Esophagus squamous epithelium (tissue), 5 donors: Measurements from ENCODE around the gene UBASH3A. TPM values are rescaled to one million over a fixed set of nuclear protein-coding genes. Genes with fewer than 3 reads are reported as not detected.

Experiments used
- DNase-seq: peaks from one replicate; lab custom pipeline; 2025; lab: John Stamatoyannopoulos, UW
- H3K27ac ChIP-seq, 4 donors: fragments of 200-600 bp; sonication (generic); one replicate each; pipeline ENCODE4 v1.5.1; 2016 to 2019; ENCODE audit warnings: mild to moderate bottlenecking in 1 of 4
- H3K27me3 ChIP-seq, 4 donors: fragments of 200-600 bp; sonication (generic); 1 replicate in 3 of 4; 2 replicates in 1 of 4; pipeline versions ENCODE4 v1.5.1 to v1.6.0; 2017 to 2021; ENCODE audit warnings: antibody characterized with exemption in 1 of 4
- H3K36me3 ChIP-seq, 3 donors: fragments of 200-600 bp; sonication (generic); one replicate each; pipeline ENCODE4 v1.5.1; 2016 to 2019
- H3K4me1 ChIP-seq, 3 donors: fragments of 200-600 bp; sonication (generic); one replicate each; pipeline ENCODE4 v1.5.1; 2017 to 2019
- H3K4me3 ChIP-seq, 4 donors: fragments of 200-600 bp; sonication (generic); 1 replicate in 3 of 4; 2 replicates in 1 of 4; pipeline ENCODE4 v1.5.1; 2016 to 2019; ENCODE audit warnings: mild to moderate bottlenecking in 2 of 4, moderate library complexity in 1 of 4
- H3K9me3 ChIP-seq, 3 donors: fragments of 200-600 bp; sonication (generic); one replicate each; pipeline ENCODE4 v1.5.1; 2016 to 2019
- CTCF ChIP-seq, 6 experiments: fragments of 450-650 bp in 4 of 6; fragments of 200-600 bp in 2 of 6; sonication (generic) in 2 of 6; IDR thresholded peaks; one replicate each; pipeline ENCODE4 v1.5.1; 2016 to 2019; ENCODE audit warnings: antibody characterized with exemption in 6 of 6, mild to moderate bottlenecking in 4 of 6, moderate library complexity in 4 of 6
- POLR2A ChIP-seq, 4 donors: fragments of 450-650 bp; IDR thresholded peaks; one replicate each; pipeline ENCODE4 v1.6.1; 2017; ENCODE audit warnings: antibody characterized with exemption in 4 of 4, mild to moderate bottlenecking in 4 of 4, moderate library complexity in 3 of 4
- WGBS, 2 donors: methylation state at CpG; one replicate each; pipeline ENCODE4 v1.1.5; 2018; 5-methylcytosine and 5-hydroxymethylcytosine counted together
- intact Hi-C: fragments of 100-400 bp; cut with DNase I; formaldehyde crosslinking; loops from one replicate; pipeline ENCODE4 v1.15.0; 2022
- total RNA-seq, 4 donors: library from RNA; depleted of rRNA; stranded (reverse); fragments of >200 nt; gene quantifications; one replicate each; pipeline ENCODE4 v1.1.0, GENCODE V29; 2016
- donor health status: DM: yes; HTN: yes; CAD: no.

UBASH3A gene
- total RNA-seq, 4 donors from 2014 or later, result 0.57 to 1.9 (median 0.73) TPM

GRCh38 chr21:42367367-42368165 is 36.1 kb upstream of the UBASH3A start:
- Histone ChIP-seq H3K4me3 (no peak overlapping the region), H3K36me3 (no peaks in the 10 kb centered on the region), H3K4me1 (peaks cover 0 to 21% (median 0%) of the 10 kb centered on the region in 3 donors), H3K27ac (no peak overlapping the region), H3K9me3 (no peaks in the 10 kb centered on the region), H3K27me3 (peaks cover 0 to 51% (median 0%) of the 10 kb centered on the region in 4 donors)
- DNase-seq, result no peak
- intact Hi-C loops, result no loop called here
- TF ChIP-seq CTCF (IDR thresholded peaks at IDR 0.05) (no peak), POLR2A (IDR thresholded peaks at IDR 0.05) (no peak)
- WGBS, 2 donors, result 60 to 64% methylated on average over 9 to 11 of the region's 14 CpGs

- TF ChIP-seq CTCF (IDR thresholded peaks at IDR 0.05) (no peak), POLR2A (IDR thresholded peaks at IDR 0.05) (no peak)
- H3K4me1 ChIP-seq, result peaks cover 0 to 21% (median 0%) of the 10 kb centered on the region in 3 donors
- H3K27me3 ChIP-seq, result peaks cover 0 to 47% (median 0%) of the 10 kb centered on the region in 4 donors
- WGBS, 2 donors, result 0% methylated on average over 1 of the region's 16 CpGs; no CpG with 5 or more reads in 1 of the 2 donors
- no peaks in the 10 kb centered on the region for H3K9me3 ChIP-seq
- H3K36me3 ChIP-seq, result no peaks in the 10 kb centered on the region
- no peak overlapping the region for H3K4me3 ChIP-seq
- H3K27ac ChIP-seq, result no peak overlapping the region
- intact Hi-C loops, result no loop called here
- no peak for DNase-seq
Observed at GRCh38 chr21:42369821-42370220, 33.9 kb upstream of the UBASH3A start.

GRCh38 chr21:42370894-42371654 is 32.6 kb upstream of the UBASH3A start:
- Histone ChIP-seq H3K27ac (no peak overlapping the region), H3K27me3 (peaks cover 0 to 52% (median 0%) of the 10 kb centered on the region in 4 donors), H3K4me3 (no peak overlapping the region), H3K9me3 (no peaks in the 10 kb centered on the region), H3K36me3 (no peaks in the 10 kb centered on the region), H3K4me1 (peaks cover 0 to 20% (median 0%) of the 10 kb centered on the region in 3 donors)
- DNase-seq, result no peak
- 75 to 81% methylated on average over 18 of the region's 18 CpGs for WGBS, 2 donors
- TF ChIP-seq CTCF (IDR thresholded peaks at IDR 0.05) (no peak), POLR2A (IDR thresholded peaks at IDR 0.05) (no peak)
- intact Hi-C loops, result no loop called here

GRCh38 chr21:42373196-42373907 is 30.4 kb upstream of the UBASH3A start:
- Histone ChIP-seq H3K36me3 (no peaks in the 10 kb centered on the region), H3K27me3 (peaks cover 0 to 69% (median 0%) of the 10 kb centered on the region in 4 donors), H3K27ac (no peak overlapping the region), H3K4me3 (no peak overlapping the region), H3K9me3 (no peaks in the 10 kb centered on the region), H3K4me1 (peaks cover 0 to 10% (median 0%) of the 10 kb centered on the region in 3 donors)
- TF ChIP-seq POLR2A (IDR thresholded peaks at IDR 0.05) (no peak), CTCF (IDR thresholded peaks at IDR 0.05) (no peak)
- WGBS, 2 donors, result 80 to 100% methylated on average over 1 to 3 of the region's 25 CpGs
- DNase-seq, result no peak
- intact Hi-C loops, result no loop called here
